ENCODE data around the gene NELL1.

DNA sequence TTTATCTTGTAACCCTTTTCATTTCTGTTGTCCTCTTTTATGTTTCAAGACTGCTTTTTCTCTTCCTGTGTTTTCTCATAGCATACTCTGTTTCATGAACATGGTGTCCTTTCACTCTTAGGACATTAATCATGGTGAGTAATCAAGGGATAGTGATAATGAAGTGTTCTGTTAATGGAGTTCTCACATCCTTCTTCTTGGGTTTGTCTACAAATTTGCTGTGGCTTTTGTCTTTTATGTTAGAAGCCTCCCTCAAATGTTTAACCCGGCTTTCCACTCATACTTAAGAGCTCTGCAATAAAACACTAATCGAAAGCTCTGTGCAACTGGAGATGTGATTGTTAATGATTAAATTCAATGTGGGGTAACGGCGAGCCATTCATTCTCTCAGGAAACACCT is 593.6 kb downstream of the NELL1 start:
- TF ChIP-seq, protein P1, sequence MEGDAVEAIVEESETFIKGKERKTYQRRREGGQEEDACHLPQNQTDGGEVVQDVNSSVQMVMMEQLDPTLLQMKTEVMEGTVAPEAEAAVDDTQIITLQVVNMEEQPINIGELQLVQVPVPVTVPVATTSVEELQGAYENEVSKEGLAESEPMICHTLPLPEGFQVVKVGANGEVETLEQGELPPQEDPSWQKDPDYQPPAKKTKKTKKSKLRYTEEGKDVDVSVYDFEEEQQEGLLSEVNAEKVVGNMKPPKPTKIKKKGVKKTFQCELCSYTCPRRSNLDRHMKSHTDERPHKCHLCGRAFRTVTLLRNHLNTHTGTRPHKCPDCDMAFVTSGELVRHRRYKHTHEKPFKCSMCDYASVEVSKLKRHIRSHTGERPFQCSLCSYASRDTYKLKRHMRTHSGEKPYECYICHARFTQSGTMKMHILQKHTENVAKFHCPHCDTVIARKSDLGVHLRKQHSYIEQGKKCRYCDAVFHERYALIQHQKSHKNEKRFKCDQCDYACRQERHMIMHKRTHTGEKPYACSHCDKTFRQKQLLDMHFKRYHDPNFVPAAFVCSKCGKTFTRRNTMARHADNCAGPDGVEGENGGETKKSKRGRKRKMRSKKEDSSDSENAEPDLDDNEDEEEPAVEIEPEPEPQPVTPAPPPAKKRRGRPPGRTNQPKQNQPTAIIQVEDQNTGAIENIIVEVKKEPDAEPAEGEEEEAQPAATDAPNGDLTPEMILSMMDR (IDR thresholded peaks at IDR 0.05; ENCODE audit: insufficient read depth, low read depth, low read length) = no peak
- TF ChIP-seq EZH2 (IDR thresholded peaks at IDR 0.05; ENCODE audit: insufficient read depth, low read length) = no peak

All from astrocyte (in vitro differentiated cells and primary cell).